ENCODE measurements around the gene BPI.

BPI gene

GRCh38 chr20:38386851-38387250 is 82.9 kb downstream of the BPI start:
- Histone ChIP-seq H3K27ac (no peak overlapping the region), H3K36me3 (replicated peaks) (no peaks in the 10 kb centered on the region)
- no peak for DNase-seq

More at GRCh38 chr20:38386851-38387250, 82.9 kb downstream of the BPI start:
- peaks cover 4% of the 10 kb centered on the region for H3K27me3 ChIP-seq (replicated peaks)
- no peak overlapping the region for H3K4me3 ChIP-seq (ENCODE audit: low read depth, low read length)
- TF ChIP-seq CTCF (IDR thresholded peaks at IDR 0.05; ENCODE audit: low read depth, low read length, missing control alignments): no peak
- in situ Hi-C loops (cut with HindIII; ENCODE audit: low pct_ligation_motif_present, low sequenced_read_pairs): no loop called here

Data from brain microvascular endothelial cell (primary cell).